Measurements from ENCODE around the gene C10orf95.

GRCh38 chr10:102412293-102412692, 39.0 kb downstream of the C10orf95 start:
- TF ChIP-seq, protein P1, sequence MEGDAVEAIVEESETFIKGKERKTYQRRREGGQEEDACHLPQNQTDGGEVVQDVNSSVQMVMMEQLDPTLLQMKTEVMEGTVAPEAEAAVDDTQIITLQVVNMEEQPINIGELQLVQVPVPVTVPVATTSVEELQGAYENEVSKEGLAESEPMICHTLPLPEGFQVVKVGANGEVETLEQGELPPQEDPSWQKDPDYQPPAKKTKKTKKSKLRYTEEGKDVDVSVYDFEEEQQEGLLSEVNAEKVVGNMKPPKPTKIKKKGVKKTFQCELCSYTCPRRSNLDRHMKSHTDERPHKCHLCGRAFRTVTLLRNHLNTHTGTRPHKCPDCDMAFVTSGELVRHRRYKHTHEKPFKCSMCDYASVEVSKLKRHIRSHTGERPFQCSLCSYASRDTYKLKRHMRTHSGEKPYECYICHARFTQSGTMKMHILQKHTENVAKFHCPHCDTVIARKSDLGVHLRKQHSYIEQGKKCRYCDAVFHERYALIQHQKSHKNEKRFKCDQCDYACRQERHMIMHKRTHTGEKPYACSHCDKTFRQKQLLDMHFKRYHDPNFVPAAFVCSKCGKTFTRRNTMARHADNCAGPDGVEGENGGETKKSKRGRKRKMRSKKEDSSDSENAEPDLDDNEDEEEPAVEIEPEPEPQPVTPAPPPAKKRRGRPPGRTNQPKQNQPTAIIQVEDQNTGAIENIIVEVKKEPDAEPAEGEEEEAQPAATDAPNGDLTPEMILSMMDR (IDR thresholded peaks at IDR 0.05): no peak
- TF ChIP-seq POLR2A (IDR thresholded peaks at IDR 0.05): no peak
